HG03025 (cell line): ENCODE data around the gene PTPRG.
"Not testable (repeated sequence)": the region's sequence is repeated elsewhere in the genome, so short reads cannot be mapped to it uniquely, and the experiment has no call there.

Experiments
- ATAC-seq: cut with Tn5 transposase; IDR thresholded peaks from one replicate; pipeline ENCODE4 v1.9.1; 2021; ENCODE audit warnings: mild to moderate bottlenecking, moderate library complexity; ENCODE audit not compliant: unreplicated experiment, low FRiP score

The PTPRG gene

DNA sequence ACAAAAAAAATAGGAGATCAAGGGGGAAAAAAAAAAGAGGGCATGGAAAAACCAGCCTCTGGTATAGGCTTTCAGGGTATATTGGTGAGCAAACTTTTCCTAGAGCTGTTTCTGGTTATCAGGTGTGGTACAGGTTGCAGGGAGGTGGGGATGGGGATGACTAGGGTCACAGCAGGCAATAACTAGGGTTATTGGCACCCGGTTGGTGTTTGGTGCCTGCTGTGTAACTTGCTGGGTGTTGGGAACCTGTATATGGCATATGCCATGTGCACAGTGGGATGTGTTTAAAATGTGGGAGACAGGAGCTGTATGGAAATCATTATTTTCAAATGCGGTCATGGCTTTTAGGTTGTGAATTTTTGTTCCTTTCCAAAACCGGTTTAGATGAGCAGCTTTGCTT, 119.2 kb downstream of the PTPRG start:
- ATAC-seq = no peak

DNA sequence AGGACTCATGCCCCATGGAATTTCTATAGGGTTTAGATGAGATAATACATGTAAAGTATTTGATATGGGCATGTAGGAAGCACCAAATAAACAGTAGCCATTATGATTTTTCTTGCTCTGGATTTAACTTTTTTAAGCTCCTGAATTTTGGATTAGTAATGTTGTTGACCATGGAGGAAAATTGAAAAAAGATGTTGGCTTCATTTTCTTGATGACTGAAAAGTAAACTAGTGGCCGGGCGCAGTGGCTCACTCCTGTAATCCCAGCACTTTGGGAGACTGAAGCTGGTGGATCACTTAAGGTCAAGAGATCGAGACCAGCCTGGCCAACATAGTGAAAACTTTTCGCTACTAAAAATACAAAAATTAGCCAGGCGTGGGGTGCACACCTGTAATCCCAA, 120.3 kb downstream of the PTPRG start:
- no peak for ATAC-seq

DNA sequence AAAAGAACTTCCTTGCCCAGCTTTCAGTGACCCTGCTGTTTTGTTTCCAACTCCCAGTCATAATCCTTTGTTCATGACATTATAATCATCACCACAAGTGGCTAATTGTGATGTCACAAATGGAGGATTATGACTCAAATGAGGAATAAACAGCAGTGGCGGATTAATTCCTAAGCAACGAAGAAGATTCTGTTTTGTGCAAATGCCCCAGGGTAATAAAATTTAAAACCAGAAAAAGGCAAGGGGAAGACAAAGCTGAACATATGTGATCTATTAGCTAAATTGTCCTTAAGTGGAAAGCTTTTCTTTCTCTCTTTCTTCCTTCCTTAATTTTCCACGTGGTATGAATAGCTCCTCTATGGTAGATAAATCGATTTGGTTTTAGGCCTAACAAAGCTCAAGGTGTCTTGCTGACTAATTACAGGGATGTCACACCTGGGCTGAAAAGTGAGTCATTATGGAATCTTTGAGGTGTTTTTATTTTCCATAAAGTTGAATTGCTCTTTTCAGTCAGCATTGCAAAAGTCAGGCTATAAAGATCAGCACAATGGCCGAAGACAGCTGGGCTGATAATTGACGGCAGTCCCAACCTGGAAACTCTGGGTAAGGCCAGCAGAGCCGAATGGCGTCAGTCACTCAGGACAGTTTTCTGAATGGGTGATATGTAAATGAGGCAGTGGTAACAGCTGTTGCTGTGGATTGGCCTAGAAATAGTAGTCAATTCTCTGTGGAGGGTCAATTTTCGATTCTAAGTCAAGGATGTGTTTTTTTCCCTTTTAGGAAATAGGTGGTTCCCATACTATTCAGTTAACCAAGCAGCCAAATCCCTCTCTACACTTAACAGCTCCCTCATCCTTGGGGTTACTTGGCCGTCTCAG, 121.5 kb downstream of the PTPRG start:
- no peak for ATAC-seq

DNA sequence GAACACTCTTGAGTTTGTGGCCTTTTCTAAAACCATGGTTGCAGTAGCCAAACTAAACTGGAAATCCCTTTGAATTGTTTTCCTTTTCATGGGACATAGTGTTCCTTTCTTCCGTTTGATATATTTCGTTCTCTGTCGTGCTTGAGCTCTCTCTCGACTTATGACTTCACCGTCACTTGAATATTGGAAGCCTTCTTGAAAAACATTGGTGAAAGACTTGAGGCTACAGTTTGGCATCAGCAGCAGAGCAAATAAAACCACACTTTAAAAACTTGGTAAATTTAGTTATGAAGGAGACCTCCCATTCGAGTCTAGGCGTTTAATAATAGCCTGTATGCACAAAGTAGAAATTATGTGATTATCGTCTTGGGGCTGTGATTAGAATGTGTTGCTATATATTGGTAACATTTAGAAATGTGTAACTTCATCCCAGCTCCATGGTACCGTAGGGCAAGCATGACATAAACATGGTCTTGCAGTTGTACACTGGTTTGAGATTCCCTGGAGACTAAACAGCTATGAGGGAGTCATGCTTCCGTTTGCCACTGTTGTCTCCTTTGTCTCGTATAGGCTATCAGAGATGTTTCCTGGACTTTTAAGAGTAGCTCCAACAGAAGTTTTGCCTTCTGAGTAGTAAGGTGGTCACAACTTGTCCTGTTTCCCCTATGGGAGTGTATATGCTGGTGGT, 122.3 kb downstream of the PTPRG start:
- ATAC-seq = no peak

DNA sequence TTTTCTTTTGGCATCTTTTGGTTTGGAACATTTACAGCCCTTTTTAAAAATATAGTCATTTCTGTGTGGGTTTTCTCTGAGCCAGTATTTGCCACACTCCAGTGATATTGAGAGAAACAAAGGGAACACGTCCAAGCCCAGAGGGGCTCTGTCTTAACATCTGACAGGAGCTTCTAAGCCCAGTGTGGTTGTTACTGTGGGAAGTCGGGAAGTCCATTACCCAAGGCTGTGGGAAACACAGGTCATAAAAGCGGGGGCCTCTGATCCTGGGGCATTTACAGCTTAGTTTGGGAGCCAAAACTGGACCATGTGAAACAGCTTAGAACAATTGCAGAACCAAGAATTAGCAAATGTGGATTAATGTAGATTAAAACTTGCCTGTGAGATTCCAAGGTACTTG, 123.0 kb downstream of the PTPRG start:
- ATAC-seq = no peak

DNA sequence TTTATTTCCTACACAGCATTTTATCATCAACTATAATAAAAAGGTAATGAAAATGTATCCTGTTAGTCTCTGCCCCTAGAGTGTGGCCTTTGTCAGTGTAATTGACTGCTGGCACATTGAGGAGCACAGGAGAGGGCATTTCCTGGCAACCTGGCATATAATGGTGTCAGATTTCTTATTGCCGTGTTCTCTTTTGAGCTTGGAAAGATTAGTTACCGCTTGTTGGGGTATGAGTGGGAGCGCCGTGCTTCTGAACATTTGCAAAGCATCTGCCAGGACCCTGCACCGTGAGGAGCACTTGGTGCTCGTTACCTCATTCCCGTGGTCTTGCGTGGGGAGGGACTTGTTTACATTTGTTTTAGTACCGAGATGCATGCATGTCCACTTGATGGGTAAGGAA, 124.4 kb downstream of the PTPRG start:
- ATAC-seq = no peak

DNA sequence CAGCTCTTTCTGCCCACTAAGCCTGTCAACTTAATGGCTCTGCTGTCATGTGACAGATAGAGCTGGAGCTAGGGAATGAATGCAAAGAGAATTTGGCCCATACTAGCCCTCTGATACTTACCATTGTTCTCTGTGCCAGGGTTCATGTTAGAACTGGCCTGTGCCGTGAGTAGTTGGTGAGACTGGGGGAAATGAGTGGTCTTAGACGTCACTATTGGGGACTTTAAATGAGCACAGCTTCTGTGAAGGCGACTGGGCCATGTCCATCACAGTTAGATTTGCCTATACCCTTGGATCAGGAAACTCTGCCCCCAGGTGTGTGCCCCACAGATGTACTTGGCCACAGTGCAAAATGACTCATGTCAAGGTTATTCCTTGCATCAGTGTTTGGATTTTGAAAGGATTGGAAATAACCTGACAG, 124.9 kb downstream of the PTPRG start:
- ATAC-seq = no peak

DNA sequence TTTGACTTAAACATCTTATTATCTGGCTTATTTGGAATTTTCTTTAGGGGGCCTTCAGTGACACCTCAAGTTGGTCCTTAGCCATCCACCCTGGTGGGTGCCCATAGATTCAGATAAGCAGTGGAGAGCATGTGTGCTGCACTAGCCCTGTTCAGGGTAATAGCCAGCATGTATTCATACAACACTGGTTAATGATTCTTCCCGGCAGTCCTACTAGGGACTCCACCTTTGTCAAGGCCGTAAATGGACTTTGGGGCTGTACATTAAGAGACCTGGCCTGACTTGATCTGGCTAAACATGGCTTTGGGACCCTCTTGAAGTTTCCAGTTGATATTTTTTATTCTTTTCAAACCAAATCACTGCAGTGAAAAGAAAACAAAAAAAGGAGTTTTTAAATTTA, 125.8 kb downstream of the PTPRG start:
- no peak for ATAC-seq

DNA sequence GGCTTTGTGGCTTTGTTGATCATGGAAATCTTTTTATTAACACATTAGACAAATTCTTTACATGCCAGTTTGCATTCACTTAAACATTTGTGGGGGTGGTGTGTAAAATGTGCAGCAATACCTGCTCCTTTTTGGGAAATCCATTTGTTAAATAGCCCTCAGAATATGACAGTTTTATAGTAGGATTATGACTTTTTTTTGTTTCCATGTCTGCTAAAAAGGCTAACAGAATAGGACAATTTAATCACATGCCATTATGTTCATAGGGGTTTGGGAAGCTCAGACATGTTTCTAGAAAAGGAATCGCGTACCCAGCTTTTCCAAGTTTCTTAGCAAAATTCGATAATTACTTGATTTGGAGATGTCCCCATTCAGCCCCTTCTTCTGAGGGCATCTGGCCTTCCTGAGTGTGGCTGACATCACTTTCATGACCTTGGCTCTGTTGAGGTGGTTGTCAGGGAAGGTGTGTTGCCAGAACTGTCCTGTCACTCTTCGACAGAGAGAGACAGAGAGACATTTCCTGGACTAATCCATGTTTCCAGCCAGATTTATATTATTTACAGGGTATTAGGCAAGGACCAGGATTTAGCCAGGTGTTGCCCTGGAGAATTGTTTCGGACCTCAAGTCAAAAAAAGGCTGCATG, 126.4 kb downstream of the PTPRG start:
- no peak for ATAC-seq

DNA sequence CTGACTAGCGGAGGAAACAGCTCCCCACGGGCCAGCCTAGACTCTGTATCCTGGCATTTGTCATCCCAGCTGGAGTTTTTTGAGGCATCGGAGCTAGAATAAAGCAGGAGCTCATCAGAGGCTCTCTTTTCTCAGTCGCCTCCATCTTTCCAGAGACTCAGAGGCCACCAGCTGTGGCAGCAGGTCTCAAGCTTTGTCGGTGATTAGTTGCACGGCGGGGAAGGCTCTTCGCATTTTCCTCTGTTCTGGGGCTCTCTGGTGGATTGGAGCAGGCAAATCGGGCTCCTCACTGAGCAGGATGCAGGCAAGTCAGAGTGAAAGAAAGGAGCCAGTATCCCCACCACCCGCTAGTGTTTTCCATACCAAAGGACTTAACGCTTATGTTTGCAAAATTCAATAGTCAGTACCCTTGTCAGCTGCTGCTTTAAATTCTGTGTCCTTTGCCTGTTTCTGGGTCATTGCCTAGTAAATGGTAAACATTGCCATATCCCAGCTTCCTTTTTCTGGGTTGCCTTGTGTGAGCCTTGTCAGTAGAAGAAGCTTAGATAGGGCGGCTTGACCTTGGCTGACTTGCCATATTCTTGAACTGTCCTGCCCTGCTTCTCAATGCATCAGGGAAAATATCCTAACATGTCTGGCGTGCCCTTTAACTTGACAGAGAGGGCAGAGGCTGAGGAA, 127.1 kb downstream of the PTPRG start:
- no peak for ATAC-seq

DNA sequence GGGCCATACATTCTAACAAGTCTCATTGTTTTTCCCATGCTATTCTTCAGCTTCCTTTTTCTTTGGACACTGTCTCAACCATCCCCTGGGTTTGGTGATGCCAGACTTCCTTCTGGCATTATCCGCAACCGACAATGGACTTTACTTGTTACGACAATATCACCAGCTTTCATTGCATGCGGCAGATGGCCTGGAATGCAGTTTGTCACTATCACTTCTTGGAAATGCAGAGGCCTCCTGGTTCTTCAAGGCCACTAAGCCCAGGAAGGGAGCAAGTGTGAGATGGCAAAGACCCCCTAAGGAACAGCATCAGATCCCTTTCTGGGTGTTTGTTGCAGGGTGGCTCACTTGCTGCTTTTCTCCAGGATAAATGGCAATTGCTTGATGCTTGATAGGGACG, 128.6 kb downstream of the PTPRG start:
- ATAC-seq = no peak

DNA sequence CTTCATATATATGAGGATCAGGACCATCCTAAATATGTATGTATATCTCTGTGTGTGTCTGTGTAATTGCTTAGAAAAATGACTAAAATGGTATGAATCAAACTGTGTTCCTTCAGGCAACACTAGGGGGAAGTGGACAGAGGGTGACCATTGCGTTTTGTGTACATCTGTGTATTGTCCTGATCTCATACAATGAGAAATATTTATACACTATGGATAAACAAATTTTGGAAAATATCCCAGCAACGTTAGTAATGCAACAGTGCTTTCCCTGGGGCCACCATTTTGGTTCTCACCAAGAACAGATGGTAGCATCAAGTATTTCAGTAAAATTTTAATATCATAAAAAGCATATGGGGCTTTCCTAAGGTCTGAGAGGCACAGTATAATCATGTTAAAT, 130.1 kb downstream of the PTPRG start:
- no peak for ATAC-seq

DNA sequence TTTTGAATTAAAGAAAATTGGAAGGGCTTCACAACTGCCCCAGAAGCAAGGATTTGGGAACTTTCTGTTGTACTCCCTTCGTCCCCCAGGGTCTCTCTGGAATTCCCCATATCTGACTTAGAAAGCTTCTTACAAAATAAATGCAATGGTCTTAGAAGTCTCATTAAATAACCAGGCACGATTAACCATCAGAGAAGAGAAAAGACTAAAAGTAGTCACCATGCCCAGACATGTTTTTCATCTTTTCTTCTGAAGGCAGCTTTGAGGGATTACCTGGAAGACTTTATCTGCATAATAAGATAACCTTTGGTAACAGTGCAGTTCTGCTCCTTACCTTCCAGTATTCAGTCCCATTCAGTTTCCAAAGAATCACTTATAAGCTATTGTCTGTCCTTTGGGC, 135.9 kb downstream of the PTPRG start:
- ATAC-seq = no peak

DNA sequence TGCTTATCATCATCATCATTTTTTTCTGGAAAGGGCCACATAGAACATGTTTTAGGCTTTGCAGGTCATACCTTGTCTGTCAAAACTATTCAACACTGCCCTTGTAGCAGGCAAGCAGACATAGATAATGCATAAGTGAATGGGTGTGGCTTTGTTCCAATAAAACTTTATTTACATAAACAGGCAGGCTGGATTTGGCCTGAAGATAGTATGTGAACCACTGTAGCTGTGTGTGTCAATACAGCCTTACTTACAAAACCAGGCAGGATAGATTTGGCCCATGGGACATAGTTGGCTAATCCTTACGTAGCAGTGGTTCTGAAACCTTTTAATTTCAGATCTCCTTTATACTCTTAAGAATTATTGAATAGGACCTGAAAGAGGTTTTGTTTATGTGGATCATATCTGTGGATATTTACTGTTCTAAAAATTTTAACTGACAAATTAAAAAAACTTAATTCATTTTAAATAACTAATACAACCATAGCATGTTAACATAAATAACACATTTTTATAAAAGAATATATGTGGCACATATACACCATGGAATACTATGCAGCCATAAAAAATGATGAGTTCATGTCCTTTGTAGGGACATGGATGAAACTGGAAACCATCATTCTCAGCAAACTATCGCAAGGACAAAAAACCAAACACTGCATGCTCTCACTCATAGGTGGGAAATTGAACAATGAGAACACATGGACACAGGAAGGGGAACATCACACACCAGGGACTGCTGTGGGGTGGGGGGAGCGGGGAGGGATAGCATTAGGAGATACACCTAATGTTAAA, 137.1 kb downstream of the PTPRG start:
- not testable (repeated sequence) for ATAC-seq

DNA sequence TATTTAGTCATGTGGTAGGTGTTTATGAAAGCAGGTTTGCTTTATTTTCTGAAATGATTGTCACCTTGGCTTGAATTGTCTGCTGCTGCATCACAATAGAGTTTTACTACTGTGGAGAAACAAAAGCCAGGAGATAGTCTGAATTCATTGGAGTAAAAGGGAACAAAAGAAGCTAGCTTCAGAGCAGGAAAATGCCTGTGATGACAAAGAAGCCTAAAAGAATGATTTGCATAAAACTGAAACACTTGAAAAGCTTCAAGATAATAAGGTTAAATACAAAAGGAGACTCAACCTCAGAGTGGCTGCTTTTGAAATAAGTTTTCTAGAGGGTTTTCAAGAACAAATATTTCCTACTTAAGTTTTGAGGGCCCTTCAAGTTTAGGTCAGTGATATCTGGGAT, 138.3 kb downstream of the PTPRG start:
- ATAC-seq = no peak

DNA sequence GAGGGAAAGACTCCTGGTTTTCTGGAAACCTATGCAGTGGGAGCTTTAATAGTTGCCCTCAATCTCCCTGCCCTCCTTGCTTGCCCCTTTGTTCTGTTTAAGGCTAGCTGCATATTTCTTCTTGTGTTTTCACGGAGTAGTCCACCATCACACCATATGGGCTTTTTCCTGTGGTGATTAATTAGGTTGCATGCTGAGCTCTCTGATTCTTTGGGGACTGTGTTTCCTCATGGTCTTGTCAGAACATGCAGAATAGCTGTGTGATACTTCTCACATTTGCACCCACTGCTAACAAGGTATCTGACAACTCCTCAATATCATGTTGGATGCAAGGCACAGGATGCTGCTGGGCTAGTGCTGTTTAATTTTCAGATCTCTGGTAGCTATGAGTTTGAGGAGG, 139.6 kb downstream of the PTPRG start:
- ATAC-seq = no peak

DNA sequence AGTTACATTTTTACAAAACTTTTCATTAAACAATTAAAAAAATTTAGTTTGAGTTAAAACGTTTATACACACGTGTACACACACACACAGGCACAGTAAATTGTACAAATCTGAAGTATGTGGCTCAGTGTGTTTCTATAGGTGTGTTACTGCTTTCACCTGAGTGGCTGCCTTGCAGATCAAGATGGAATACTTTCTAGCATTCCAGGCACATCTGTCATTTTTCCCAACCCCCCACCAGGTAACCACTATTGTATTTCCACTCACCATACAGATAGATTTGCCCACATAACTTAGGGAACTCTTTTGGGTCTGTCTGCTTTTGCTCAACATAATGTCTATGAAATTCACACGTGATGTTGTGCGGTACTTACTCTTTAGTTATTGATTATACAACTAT, 141.1 kb downstream of the PTPRG start:
- ATAC-seq = no peak

DNA sequence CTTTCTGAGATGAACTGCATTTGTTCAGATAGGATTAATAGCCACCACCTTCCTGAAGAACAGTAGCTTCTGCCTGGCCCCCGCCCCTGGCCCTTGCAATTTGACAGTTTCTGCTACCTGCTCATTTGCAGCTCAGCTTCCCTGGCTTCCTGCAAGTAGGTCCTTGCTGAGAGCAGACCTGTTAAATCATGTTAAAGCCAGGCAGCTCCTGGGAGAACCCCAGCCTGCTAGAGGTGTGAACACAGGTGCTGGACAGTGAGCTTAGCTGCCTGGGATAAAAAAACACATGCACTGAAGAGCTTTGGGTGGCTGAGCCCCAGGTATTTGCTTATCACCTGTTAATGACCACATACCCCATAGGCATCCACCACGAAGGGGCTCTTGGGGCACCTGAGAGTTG, 143.4 kb downstream of the PTPRG start:
- ATAC-seq = no peak

DNA sequence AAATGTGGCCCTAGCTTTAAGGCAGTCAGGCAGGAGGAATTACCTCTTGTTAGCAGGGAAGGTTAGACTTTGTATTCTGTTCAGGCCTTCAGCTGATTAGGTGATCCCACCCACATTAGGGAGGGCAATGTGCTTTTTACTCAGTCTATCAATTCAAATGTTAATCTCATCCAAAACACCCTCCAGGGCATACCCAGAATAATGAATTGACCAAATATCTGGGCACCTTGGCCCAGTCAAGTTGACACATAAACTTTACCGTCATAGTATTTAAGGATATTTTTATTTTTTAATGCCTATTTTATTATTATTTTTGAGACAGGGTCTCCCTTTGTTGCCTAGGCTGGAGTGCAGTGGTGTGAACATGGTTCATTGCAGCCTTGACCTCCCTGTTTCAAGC, 146.1 kb downstream of the PTPRG start:
- ATAC-seq = no peak

DNA sequence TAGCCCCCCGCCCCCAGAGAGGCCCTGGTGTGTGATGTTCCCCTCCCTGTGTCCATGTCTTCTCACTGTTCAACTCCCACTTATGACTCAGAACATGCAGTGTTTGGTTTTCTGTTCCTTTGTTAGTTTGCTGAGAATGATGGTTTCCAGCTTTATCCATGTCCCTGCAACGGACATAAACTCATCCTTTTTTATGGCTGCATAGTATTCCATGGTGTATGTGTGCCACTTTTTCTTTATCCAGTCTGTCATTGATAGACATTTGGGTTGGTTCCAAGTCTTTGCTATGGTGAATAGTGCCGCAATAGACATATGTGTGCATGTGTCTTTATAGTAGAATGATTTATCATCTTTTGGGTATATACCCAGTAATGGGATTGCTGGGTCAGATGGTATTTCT, 149.5 kb downstream of the PTPRG start:
- ATAC-seq = not testable (repeated sequence)
